HG02623 (cell line): ENCODE measurements around the gene TAF8.

Source experiments
- ATAC-seq: cut with Tn5 transposase; IDR thresholded peaks from one replicate; pipeline ENCODE4 v1.9.1; 2021; ENCODE audit warnings: moderate library complexity; ENCODE audit not compliant: unreplicated experiment

Gene TAF8

GRCh38 chr6:42049948-42050296, 402 bp upstream of the TAF8 start:
- no peak for ATAC-seq

- no peak for ATAC-seq
Measured at GRCh38 chr6:42051268-42051653, 937 bp downstream of the TAF8 start.

DNA sequence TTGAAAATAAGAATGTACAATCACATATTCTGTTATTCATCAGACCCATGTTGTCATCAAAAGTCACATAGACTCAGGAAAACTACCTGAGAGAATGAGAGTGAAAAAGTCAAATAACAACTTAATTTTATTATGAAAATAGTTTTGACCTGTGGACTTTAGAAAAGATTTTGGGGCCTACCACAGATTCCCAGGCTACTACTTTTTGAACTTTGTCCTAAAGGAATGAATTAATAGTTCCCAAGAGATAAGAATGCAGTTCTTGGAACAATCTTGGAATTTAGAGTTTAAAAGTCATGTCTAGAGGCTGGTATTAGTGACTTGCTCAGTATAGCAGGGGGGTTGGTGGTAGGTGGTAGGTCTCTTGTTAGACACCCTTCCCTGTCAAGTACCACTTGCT, 3.3 kb downstream of the TAF8 start:
- ATAC-seq = no peak

DNA sequence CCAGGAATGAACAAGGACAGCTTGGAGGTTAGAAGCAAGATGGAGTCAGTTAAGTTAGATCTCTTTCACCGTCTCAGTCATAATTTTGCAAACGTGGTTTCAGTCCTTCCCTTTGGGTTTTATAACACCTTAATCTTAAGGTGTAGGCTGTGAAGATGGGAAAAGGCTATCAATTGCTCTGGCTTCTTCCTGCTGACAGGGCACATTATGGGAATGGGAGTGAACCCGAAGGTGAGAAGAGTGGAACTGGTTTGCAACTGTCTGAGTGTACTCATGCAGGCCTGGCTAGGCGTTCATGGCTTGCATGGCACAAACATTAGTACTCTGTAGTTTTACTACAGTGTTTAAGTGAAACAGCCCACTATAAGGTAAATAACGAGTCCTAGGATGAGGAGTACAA, 9.4 kb downstream of the TAF8 start:
- no peak for ATAC-seq

DNA sequence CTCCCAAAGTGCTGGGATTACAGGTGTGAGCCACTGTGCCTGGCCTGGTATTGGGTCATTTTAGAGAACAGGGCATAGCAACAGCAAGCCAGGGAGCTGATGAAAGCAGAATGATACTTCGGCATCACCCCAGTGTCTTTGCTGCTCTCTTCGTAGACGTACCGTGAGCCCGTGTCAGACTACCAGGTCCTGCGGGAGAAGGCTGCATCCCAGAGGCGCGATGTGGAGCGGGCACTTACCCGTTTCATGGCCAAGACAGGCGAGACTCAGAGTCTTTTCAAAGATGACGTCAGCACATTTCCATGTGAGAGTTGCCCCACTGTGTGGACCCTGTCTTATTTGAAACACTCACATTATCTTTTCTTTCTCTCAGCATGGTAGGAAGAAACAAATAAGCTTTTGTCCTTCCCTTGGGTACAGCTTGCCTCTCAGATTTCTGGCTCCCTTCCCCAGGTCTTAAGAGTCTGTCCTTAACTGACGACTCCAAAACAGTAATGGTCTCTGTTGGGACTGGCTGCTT, 15.9 kb downstream of the TAF8 start:
- ATAC-seq = no peak

GRCh38 chr6:42068173-42068572, 17.8 kb downstream of the TAF8 start:
- ATAC-seq = no peak

DNA sequence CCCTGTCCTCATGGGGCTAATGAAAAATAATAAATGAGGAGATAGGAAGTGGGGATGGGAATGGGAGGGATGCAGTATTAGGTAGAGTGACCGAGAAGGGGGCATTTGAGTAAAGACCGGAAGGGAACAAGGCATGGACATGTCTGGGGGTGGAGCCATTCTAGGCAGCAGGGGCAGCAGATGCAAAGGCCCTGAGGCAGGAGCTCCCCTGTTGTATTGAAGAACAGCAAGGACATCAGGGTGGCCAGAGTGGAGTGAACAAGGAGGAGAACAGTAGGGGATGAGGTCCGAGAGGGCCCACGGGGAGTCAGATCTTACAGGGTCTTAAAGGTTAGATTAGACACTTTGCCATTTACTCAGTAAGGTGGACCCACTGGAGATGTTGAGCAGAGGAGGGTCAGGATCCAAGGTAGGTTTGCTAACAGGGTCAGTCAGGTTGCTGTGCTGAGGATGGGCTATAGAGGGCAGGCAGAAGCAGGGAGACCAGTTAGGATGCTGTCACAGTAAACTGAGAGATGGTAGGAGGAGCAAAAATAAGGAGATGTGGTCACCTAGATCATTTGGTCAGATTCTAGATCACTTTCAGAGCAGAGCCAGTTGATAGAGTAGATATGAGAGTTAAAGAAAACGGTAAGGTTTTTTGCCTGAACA, 18.7 kb downstream of the TAF8 start:
- no peak for ATAC-seq

DNA sequence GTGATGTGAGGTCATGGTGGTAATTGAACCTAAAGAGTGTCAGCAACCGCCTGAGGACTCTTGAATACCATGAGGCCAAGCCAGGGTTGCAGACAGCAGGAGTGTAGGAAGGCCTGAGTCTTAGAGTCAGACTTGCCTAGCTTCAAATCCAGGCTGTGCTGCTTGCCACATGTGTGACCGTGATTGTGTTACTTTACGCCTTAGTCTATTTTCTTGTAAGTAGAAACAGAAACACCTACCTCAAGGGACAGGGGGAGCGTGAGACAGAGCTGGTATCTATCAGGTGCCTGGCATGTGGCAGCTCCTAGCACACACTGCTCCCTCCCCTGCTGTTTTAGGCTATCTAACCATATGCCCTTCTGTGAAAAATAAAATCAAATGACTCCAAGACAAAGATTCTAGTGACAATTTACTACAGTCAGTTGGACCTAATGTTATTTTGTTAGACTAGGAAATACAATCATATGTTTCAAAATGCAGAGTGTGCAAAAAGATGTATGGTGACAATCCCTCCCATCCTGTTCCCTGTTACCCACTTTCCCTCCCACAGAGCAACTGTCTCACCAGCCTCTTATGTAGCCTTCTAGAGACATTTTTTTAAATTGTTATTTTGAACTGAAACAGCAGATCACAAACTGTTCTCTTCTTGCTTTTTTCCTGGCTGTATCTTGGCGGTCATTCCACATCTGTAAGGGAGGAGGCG, 21.7 kb downstream of the TAF8 start:
- no peak for ATAC-seq

GRCh38 chr6:42073287-42073686, 23.0 kb downstream of the TAF8 start:
- no peak for ATAC-seq

GRCh38 chr6:42075159-42075838, 25.0 kb downstream of the TAF8 start:
- ATAC-seq = no peak

- no peak for ATAC-seq
Measured at GRCh38 chr6:42078386-42078785, 28.1 kb downstream of the TAF8 start.

- ATAC-seq = no peak
Measured at GRCh38 chr6:42079941-42080464, 29.7 kb downstream of the TAF8 start.

DNA sequence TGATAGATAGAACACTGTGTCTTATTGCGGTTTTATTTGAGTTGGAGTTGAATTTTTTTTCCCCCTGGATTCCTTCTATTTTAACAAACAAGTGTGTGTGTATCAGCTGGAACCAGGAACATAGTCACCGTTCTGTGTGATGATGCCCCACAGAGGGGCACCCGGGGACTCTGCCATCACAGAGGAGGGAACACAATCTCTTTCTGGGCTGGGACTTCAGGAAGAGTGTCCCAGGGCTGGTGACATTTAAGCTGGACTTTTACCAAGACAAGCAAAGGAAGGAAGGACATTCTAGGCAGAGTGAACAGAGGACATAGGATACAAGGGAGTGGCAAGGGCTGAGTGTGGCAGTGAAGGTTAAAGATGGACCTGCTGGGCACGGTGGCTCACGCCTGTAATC, 33.2 kb downstream of the TAF8 start:
- ATAC-seq = no peak

GRCh38 chr6:42084889-42085288, 34.6 kb downstream of the TAF8 start:
- ATAC-seq = no peak

- no peak for ATAC-seq
Measured at GRCh38 chr6:42086046-42087035, 36.0 kb downstream of the TAF8 start.

GRCh38 chr6:42088101-42088591, 37.8 kb downstream of the TAF8 start:
- no peak for ATAC-seq

- no peak for ATAC-seq
Measured at GRCh38 chr6:42090819-42091717, 40.7 kb downstream of the TAF8 start.

- ATAC-seq = no peak
Measured at GRCh38 chr6:42091718-42092023, 41.3 kb downstream of the TAF8 start.

- no peak for ATAC-seq
Measured at GRCh38 chr6:42093582-42094329, 43.4 kb downstream of the TAF8 start.
